Spleen (tissue), 11 donors: ENCODE data around the gene PTX4. TPM values are rescaled to one million over a fixed set of nuclear protein-coding genes. Genes with fewer than 3 reads are reported as not detected.

Experiments
- DNase-seq: peaks from one replicate; pipeline ENCODE4 v3.0.0-alpha.2; 2020
- H3K27ac ChIP-seq, 8 donors: fragments of 200-600 bp; sonication (generic) in 7 of 8; 1 replicate in 4 of 8; 2 replicates in 4 of 8; pipeline versions ENCODE4 v1.5.0 to v1.8.0; 2016 to 2021; ENCODE audit warnings: inconsistent platforms in 4 of 8, mild to moderate bottlenecking in 4 of 8, moderate library complexity in 1 of 8
- H3K27me3 ChIP-seq, 7 donors: fragments of 200-600 bp; sonication (generic) in 6 of 7; replicated peaks in 1 of 7; 1 replicate in 4 of 7; 2 replicates in 3 of 7; pipeline versions ENCODE4 v1.5.0 to v1.8.0; 2016 to 2021; ENCODE audit warnings: inconsistent platforms in 3 of 7, mild to moderate bottlenecking in 1 of 7
- H3K36me3 ChIP-seq, 6 donors: fragments of 200-600 bp; sonication (generic) in 5 of 6; 1 replicate in 4 of 6; 2 replicates in 2 of 6; pipeline versions ENCODE4 v1.5.0 to v1.8.0; 2016 to 2021; ENCODE audit warnings: inconsistent platforms in 2 of 6
- H3K4me1 ChIP-seq, 6 donors: fragments of 200-600 bp; sonication (generic) in 5 of 6; 1 replicate in 3 of 6; 2 replicates in 3 of 6; pipeline versions ENCODE4 v1.5.0 to v1.8.0; 2016 to 2021; ENCODE audit warnings: inconsistent platforms in 3 of 6
- H3K4me3 ChIP-seq, 8 donors: fragments of 200-600 bp; sonication (generic) in 7 of 8; 1 replicate in 4 of 8; 2 replicates in 4 of 8; pipeline versions ENCODE4 v1.5.0 to v1.8.0; 2016 to 2021; ENCODE audit warnings: inconsistent platforms in 4 of 8, mild to moderate bottlenecking in 4 of 8, moderate library complexity in 2 of 8
- H3K9me3 ChIP-seq, 8 donors: fragments of 200-600 bp; sonication (generic) in 7 of 8; 1 replicate in 4 of 8; 2 replicates in 4 of 8; pipeline versions ENCODE4 v1.5.0 to v1.8.0; 2016 to 2021; ENCODE audit warnings: inconsistent platforms in 4 of 8
- POLR2A ChIP-seq, 3 donors: fragments of 450-650 bp; IDR thresholded peaks; one replicate each; pipeline ENCODE4 v1.5.1; 2017; ENCODE audit warnings: antibody characterized with exemption in 3 of 3, mild to moderate bottlenecking in 1 of 3
- POLR2AphosphoS5 ChIP-seq, 3 donors: sonication (generic); formaldehyde crosslinking; IDR thresholded peaks; one replicate each; pipeline ENCODE4 v1.5.1; 2017; ENCODE audit warnings: antibody characterized with exemption in 3 of 3
- WGBS, 5 donors: extraction: QIAGEN DNeasy Blood & Tissue Kit in 3 of 5; methylation state at CpG; one replicate each; pipeline versions ENCODE4 v1.1.5 to v1.1.7; 2013 to 2018; 5-methylcytosine and 5-hydroxymethylcytosine counted together
- intact Hi-C: fragments of 100-400 bp; cut with DNase I; formaldehyde crosslinking; loops from one replicate; pipeline ENCODE4 v1.15.0; 2023; ENCODE audit warnings: low total_unique reads
- polyA plus RNA-seq, 3 donors: library from polyadenylated mRNA; stranded (reverse); fragments of 200-250 nt; gene quantifications; one replicate each; pipeline ENCODE4 v1.2.1, GENCODE V29; 2013
- total RNA-seq, 7 donors: library from RNA; depleted of rRNA in 3 of 7; stranded (reverse); fragments of >200 nt in 3 of 7; fragmentation: NEBNext Ultra II Directional in 4 of 7; extraction: Animal tissue kit (Norgen Biotek cat#: 25700) in 4 of 7; gene quantifications; one replicate each; pipeline versions ENCODE4 v1.1.0 to v1.2.1, GENCODE V29; 2016 to 2021
- TF ChIP-seq, protein P1 (sequence below), 11 experiments: fragments of 200-600 bp in 7 of 11; fragments of 450-650 bp in 4 of 11; sonication (generic) in 4 of 11; IDR thresholded peaks in 8 of 11; conservative IDR thresholded peaks in 3 of 11; 1 replicate in 7 of 11; 2 replicates in 4 of 11; pipeline versions ENCODE4 v1.4.0 to v1.8.0; 2016 to 2021; ENCODE audit warnings: antibody characterized with exemption in 11 of 11, inconsistent platforms in 4 of 11, mild to moderate bottlenecking in 1 of 11
- donor health status: healthy with polysubstance abuse.
- donor health status: DM: no; HTN: no; CAD: no; lungs with moderate emphysema.
- donor health status: DM: no; HTN: no; CAD: no.
- donor health status: Bipolar disorder and iron deficiency.
- donor health status: healthy.
- donor health status: DM: no; HTN: no; CAD: no.
- donor health status: DM: yes; HTN: yes; CAD: no.

Gene PTX4
- total and polyA plus RNA-seq, 10 donors: 0.03 to 0.85 (median 0.44) TPM; not detected in 3

DNA sequence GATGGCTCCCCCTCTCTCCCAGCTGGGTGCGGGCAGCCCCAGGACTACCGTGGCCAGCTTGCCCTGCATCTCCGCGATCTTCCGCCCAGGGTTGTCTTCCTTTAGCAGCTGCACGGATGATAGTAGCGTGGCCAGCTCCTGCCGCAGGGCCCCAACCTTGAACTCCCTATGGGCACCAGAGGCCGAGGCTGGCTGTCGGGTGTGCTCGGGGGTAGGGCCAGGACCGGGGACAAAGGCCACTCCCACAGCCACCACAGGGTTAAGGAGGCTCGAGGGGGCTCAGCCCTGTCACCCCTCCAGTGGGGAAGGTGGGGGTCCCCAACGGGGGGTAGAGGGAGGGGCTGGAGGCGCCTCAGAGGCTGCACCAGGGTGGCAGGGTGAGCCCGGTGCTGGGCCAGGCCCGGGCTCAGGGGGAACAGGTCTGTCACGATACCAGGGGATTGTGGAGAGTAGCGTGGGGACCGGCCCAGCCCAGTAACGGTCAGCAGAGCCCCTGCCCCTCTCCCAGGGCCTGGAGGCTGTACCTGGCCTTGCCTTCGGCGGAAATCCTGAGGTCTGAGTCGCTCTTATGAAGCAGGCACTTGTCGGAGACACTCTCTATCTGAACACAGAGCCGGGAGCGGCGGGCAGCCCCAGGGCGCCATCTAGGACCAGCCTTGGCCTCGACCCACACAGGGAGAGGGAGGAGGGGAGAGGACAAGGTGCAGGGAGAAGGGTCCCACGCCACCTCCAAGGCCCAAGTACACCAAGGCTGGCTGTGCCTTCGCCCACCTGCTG, 52.6 kb downstream of the PTX4 start:
- Histone ChIP-seq H3K4me1 (peaks cover 0 to 28% (median 2%) of the 10 kb centered on the region in 6 donors), H3K9me3 (no peaks in the 10 kb centered on the region), H3K27ac (no peak overlapping the region), H3K4me3 (no peak overlapping the region), H3K36me3 (peaks cover 0 to 57% (median 6%) of the 10 kb centered on the region in 6 donors), H3K27me3 (peaks cover 0 to 26% (median 0%) of the 10 kb centered on the region in 7 donors)
- 85 to 90% (median 86%) methylated on average over 23 to 32 of the region's 32 CpGs for WGBS, 5 donors
- no peak for DNase-seq
- intact Hi-C loops: no loop called here
- no peak for TF ChIP-seq POLR2A (IDR thresholded peaks at IDR 0.05)
- TF ChIP-seq, protein P1, sequence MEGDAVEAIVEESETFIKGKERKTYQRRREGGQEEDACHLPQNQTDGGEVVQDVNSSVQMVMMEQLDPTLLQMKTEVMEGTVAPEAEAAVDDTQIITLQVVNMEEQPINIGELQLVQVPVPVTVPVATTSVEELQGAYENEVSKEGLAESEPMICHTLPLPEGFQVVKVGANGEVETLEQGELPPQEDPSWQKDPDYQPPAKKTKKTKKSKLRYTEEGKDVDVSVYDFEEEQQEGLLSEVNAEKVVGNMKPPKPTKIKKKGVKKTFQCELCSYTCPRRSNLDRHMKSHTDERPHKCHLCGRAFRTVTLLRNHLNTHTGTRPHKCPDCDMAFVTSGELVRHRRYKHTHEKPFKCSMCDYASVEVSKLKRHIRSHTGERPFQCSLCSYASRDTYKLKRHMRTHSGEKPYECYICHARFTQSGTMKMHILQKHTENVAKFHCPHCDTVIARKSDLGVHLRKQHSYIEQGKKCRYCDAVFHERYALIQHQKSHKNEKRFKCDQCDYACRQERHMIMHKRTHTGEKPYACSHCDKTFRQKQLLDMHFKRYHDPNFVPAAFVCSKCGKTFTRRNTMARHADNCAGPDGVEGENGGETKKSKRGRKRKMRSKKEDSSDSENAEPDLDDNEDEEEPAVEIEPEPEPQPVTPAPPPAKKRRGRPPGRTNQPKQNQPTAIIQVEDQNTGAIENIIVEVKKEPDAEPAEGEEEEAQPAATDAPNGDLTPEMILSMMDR (IDR thresholded peaks at IDR 0.05 in 8 of 11, conservative IDR thresholded peaks at IDR 0.05 in 3 of 11): no peak
- no peak for TF ChIP-seq POLR2AphosphoS5 (IDR thresholded peaks at IDR 0.05)

Other genes starting within 250 kb of the PTX4 start
- gene TPSAB1, start 248.2 kb downstream of the PTX4 start, total RNA-seq: 10 to 100 TPM in 2 of 7 donors, 1 to 10 TPM in 3, under 1 TPM in 1, not detected in 1; 0.60 to 17.9 (median 1.8) TPM
- gene TPSAB1, start 248.2 kb downstream of the PTX4 start, polyA plus RNA-seq: under 1 TPM; 0.26 to 0.65 (median 0.59) TPM
- under 1 TPM in 1 of 7 donors, not detected in 6; 0.76 TPM for gene TPSD1, start 232.9 kb downstream of the PTX4 start, total RNA-seq
- gene TPSD1, start 232.9 kb downstream of the PTX4 start, polyA plus RNA-seq: under 1 TPM in 1 of 3 donors, not detected in 2; 0.11 TPM
- 100 to 1,000 TPM; 101 to 142 (median 129) TPM for gene UBE2I, start 179.3 kb downstream of the PTX4 start, total RNA-seq
- gene UBE2I, start 179.3 kb downstream of the PTX4 start, polyA plus RNA-seq: 10 to 100 TPM; 78.1 to 94.9 (median 83.7) TPM
- 10 to 100 TPM in 2 of 7 donors, 1 to 10 TPM in 5; 5.0 to 15.7 (median 6.7) TPM for gene BAIAP3, start 155.3 kb downstream of the PTX4 start, total RNA-seq
- gene BAIAP3, start 155.3 kb downstream of the PTX4 start, polyA plus RNA-seq: 1 to 10 TPM; 2.7 to 7.3 (median 3.0) TPM
- gene TSR3, start 137.1 kb downstream of the PTX4 start, total RNA-seq: 10 to 100 TPM; 31.1 to 73.1 (median 41.5) TPM
- gene TSR3, start 137.1 kb downstream of the PTX4 start, polyA plus RNA-seq: 10 to 100 TPM; 38.0 to 65.9 (median 55.2) TPM
- gene GNPTG, start 137.0 kb downstream of the PTX4 start, total RNA-seq: 10 to 100 TPM; 60.4 to 80.6 (median 73.4) TPM
- 10 to 100 TPM; 55.6 to 62.8 (median 56.7) TPM for gene GNPTG, start 137.0 kb downstream of the PTX4 start, polyA plus RNA-seq
- gene UNKL, start 74.2 kb downstream of the PTX4 start, total RNA-seq: 10 to 100 TPM; 34.8 to 80.0 (median 51.6) TPM
- 10 to 100 TPM in 1 of 3 donors, 1 to 10 TPM in 2; 6.6 to 17.1 (median 8.2) TPM for gene UNKL, start 74.2 kb downstream of the PTX4 start, polyA plus RNA-seq
- gene UQCC4, start 68.2 kb downstream of the PTX4 start, total RNA-seq: 10 to 100 TPM in 6 of 7 donors, 1 to 10 TPM in 1; 7.9 to 13.5 (median 10.7) TPM
- 10 to 100 TPM; 20.9 to 33.9 (median 23.4) TPM for gene UQCC4, start 68.2 kb downstream of the PTX4 start, polyA plus RNA-seq
- gene PERCC1, start 57.9 kb downstream of the PTX4 start, total RNA-seq: 1 to 10 TPM in 1 of 7 donors, under 1 TPM in 1, not detected in 5; 0.73 to 1.3 TPM
- gene PERCC1, start 57.9 kb downstream of the PTX4 start, polyA plus RNA-seq: under 1 TPM in 1 of 3 donors, not detected in 2; 0.11 TPM
- gene CCDC154, start 44.4 kb downstream of the PTX4 start, total RNA-seq: 1 to 10 TPM; 1.6 to 6.4 (median 3.8) TPM
- 10 to 100 TPM in 2 of 3 donors, 1 to 10 TPM in 1; 8.3 to 18.2 (median 10.8) TPM for gene CCDC154, start 44.4 kb downstream of the PTX4 start, polyA plus RNA-seq
- gene CLCN7, start 13.9 kb downstream of the PTX4 start, total RNA-seq: 100 to 1,000 TPM in 6 of 7 donors, 10 to 100 TPM in 1; 76.5 to 146 (median 127) TPM
- gene CLCN7, start 13.9 kb downstream of the PTX4 start, polyA plus RNA-seq: 100 to 1,000 TPM in 1 of 3 donors, 10 to 100 TPM in 2; 43.2 to 117 (median 59.6) TPM
- gene TELO2, start 4.4 kb upstream of the PTX4 start, total RNA-seq: 10 to 100 TPM; 28.5 to 64.2 (median 44.0) TPM
- gene TELO2, start 4.4 kb upstream of the PTX4 start, polyA plus RNA-seq: 100 to 1,000 TPM in 1 of 3 donors, 10 to 100 TPM in 2; 60.3 to 110 (median 83.5) TPM
- gene TMEM204, start 44.7 kb upstream of the PTX4 start, total RNA-seq: 10 to 100 TPM; 12.6 to 47.1 (median 26.9) TPM
- gene TMEM204, start 44.7 kb upstream of the PTX4 start, polyA plus RNA-seq: 10 to 100 TPM; 10.1 to 21.0 (median 13.6) TPM
- gene IFT140, start 123.1 kb upstream of the PTX4 start, total RNA-seq: 10 to 100 TPM in 5 of 7 donors, 1 to 10 TPM in 2; 7.8 to 14.5 (median 12.3) TPM
- 1 to 10 TPM; 4.2 to 6.5 (median 4.3) TPM for gene IFT140, start 123.1 kb upstream of the PTX4 start, polyA plus RNA-seq
- gene CRAMP1, start 123.4 kb upstream of the PTX4 start, total RNA-seq: 10 to 100 TPM; 15.5 to 32.4 (median 21.6) TPM
- gene CRAMP1, start 123.4 kb upstream of the PTX4 start, polyA plus RNA-seq: 10 to 100 TPM in 1 of 3 donors, 1 to 10 TPM in 2; 3.0 to 10.2 (median 3.2) TPM
- gene JPT2, start 189.3 kb upstream of the PTX4 start, total RNA-seq: 10 to 100 TPM; 15.6 to 30.5 (median 22.7) TPM
- 10 to 100 TPM in 2 of 3 donors, 1 to 10 TPM in 1; 8.2 to 15.0 (median 12.9) TPM for gene JPT2, start 189.3 kb upstream of the PTX4 start, polyA plus RNA-seq
- gene MAPK8IP3, start 217.3 kb upstream of the PTX4 start, total RNA-seq: 100 to 1,000 TPM in 6 of 7 donors, 10 to 100 TPM in 1; 97.0 to 134 (median 126) TPM
- gene MAPK8IP3, start 217.3 kb upstream of the PTX4 start, polyA plus RNA-seq: 100 to 1,000 TPM in 1 of 3 donors, 10 to 100 TPM in 2; 27.2 to 116 (median 57.8) TPM